GM21515 (cell line): ENCODE measurements around the gene COQ8B.

Source experiments
- ATAC-seq: cut with Tn5 transposase; IDR thresholded peaks from one replicate; pipeline ENCODE4 v1.9.1; 2021; ENCODE audit not compliant: unreplicated experiment

The COQ8B gene

DNA sequence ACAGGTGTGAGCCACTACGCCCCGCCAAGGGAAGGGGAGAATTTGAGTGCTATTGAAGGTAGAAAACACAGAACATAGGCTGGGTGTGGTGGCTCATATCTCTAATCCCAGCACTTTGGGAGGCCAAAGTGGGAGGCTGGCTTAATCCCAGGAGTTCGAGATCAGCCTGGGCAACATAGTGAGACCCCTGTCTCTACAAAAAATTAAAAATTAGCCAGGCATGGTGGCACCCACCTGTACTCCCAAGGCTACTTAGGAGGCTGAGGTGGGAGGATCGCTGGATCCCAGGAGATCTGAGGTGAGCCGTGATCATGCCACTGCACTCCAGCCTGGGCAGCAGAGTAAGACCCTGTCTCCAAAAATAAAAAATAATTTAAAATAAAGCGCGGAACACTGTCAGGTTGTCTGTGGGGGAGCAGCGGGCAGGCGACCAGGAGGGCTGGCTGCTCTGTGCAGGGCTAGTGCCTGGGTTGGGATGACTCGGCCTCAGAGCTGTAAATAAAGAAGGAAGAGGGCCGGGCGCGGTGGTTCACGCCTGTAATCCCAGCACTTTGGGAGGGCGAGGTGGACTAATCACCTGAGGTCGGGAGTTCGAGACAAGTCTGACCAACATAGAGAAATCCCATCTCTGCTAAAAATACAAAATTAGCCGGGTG is 74.5 kb downstream of the COQ8B start:
- no peak for ATAC-seq
